ENCODE measurements around the gene SPHK1.

SPHK1 gene

GRCh38 chr17:76370261-76370993 lies 14.0 kb upstream of the SPHK1 start:
- no peak for TF ChIP-seq EGR1 (IDR thresholded peaks at IDR 0.05)
- no peak; the same call in 1 of the 2 replicates for TF ChIP-seq TCF12 (IDR thresholded peaks at IDR 0.05; ENCODE audit: low read depth)
- 0 out of 2 replicates have a peak, but pooled peaks have one; percentile 23 for TF ChIP-seq NFIC (IDR thresholded peaks at IDR 0.05)
- no peak for TF ChIP-seq RAD21 (IDR thresholded peaks at IDR 0.05; ENCODE audit: low read depth)
- peak; percentile 39; the same call in 1 of the 2 replicates for TF ChIP-seq EP300 (IDR thresholded peaks at IDR 0.05; ENCODE audit: borderline replicate concordance)
- TF ChIP-seq REST (IDR thresholded peaks at IDR 0.05; ENCODE audit: low read depth) = no peak
- no peak for TF ChIP-seq FOXM1 (IDR thresholded peaks at IDR 0.05; ENCODE audit: borderline replicate concordance, low read depth)
- peak; percentile 31; the same call in 1 of the 2 replicates for TF ChIP-seq TEAD4 (IDR thresholded peaks at IDR 0.05)
- no peak for TF ChIP-seq YY1 (IDR thresholded peaks at IDR 0.05; ENCODE audit: low read depth)
- TF ChIP-seq ZBTB7A (IDR thresholded peaks at IDR 0.05; ENCODE audit: low read depth) = no peak
- TF ChIP-seq USF1 (IDR thresholded peaks at IDR 0.05) = no peak
- TF ChIP-seq TAF1 (IDR thresholded peaks at IDR 0.05; ENCODE audit: low read depth) = no peak
- no peak for TF ChIP-seq MAX (IDR thresholded peaks at IDR 0.05)
- no peak for TF ChIP-seq CEBPB (IDR thresholded peaks at IDR 0.05)
- no peak for TF ChIP-seq CREB1 (IDR thresholded peaks at IDR 0.05; ENCODE audit: low read depth)

GRCh38 chr17:76371656-76372628 lies 12.5 kb upstream of the SPHK1 start:
- TF ChIP-seq MAX (IDR thresholded peaks at IDR 0.05) (peak; percentile 80), FOXM1 (IDR thresholded peaks at IDR 0.05; ENCODE audit: borderline replicate concordance, low read depth) (no peak), TEAD4 (IDR thresholded peaks at IDR 0.05) (peak; percentile 36; the same call in 1 of the 2 replicates), USF1 (IDR thresholded peaks at IDR 0.05) (no peak), EP300 (IDR thresholded peaks at IDR 0.05; ENCODE audit: borderline replicate concordance) (peak; percentile 47; the same call in 1 of the 2 replicates), NFIC (IDR thresholded peaks at IDR 0.05) (no peak), CEBPB (IDR thresholded peaks at IDR 0.05) (no peak), YY1 (IDR thresholded peaks at IDR 0.05; ENCODE audit: low read depth) (no peak), REST (IDR thresholded peaks at IDR 0.05; ENCODE audit: low read depth) (no peak), EGR1 (IDR thresholded peaks at IDR 0.05) (no peak)

- TF ChIP-seq NFIC (IDR thresholded peaks at IDR 0.05) = no peak
- TF ChIP-seq TAF1 (IDR thresholded peaks at IDR 0.05; ENCODE audit: low read depth) = no peak
- no peak for TF ChIP-seq CREB1 (IDR thresholded peaks at IDR 0.05; ENCODE audit: low read depth)
- TF ChIP-seq RAD21 (IDR thresholded peaks at IDR 0.05; ENCODE audit: low read depth) = no peak
- TF ChIP-seq FOXM1 (IDR thresholded peaks at IDR 0.05; ENCODE audit: borderline replicate concordance, low read depth) = no peak
- TF ChIP-seq EGR1 (IDR thresholded peaks at IDR 0.05) = no peak
- TF ChIP-seq MAX (IDR thresholded peaks at IDR 0.05) = no peak
- no peak for TF ChIP-seq REST (IDR thresholded peaks at IDR 0.05; ENCODE audit: low read depth)
- TF ChIP-seq USF1 (IDR thresholded peaks at IDR 0.05) = no peak
These were observed 7.9 kb upstream of the SPHK1 start for GRCh38 chr17:76376318-76377133.

All from Ishikawa (cell line).